Measurements from ENCODE around the gene LHPP.

Gene LHPP

GRCh38 chr10:124576526-124577420 lies 115.2 kb downstream of the LHPP start:
- H3K9ac ChIP-seq (ENCODE audit: low read length): no peak overlapping the region
- no peak overlapping the region for H3K4ac ChIP-seq (ENCODE audit: low read depth in 1 of 2, low read length in 2 of 2)
- H2BK12ac ChIP-seq (ENCODE audit: low read length in 2 of 2): no peak overlapping the region
- no peak for DNase-seq
- no peaks in the 10 kb centered on the region for H3K4me1 ChIP-seq (ENCODE audit: control insufficient read depth, insufficient read depth, low read depth, low read length)
- H2AK5ac ChIP-seq (ENCODE audit: low read length, severe bottlenecking): no peak overlapping the region
- H3K18ac ChIP-seq (ENCODE audit: low read depth in 1 of 2, low read length in 2 of 2): no peak overlapping the region
- no peak overlapping the region for H4K8ac ChIP-seq (ENCODE audit: low read length)
- H3K9me3 ChIP-seq (ENCODE audit: control insufficient read depth, low read length): peaks cover 3% of the 10 kb centered on the region
- H3K79me1 ChIP-seq (replicated peaks; ENCODE audit: low read length, poor library complexity, severe bottlenecking): no peaks in the 10 kb centered on the region
- no peak overlapping the region for H3K27ac ChIP-seq (ENCODE audit: low read length, poor library complexity, severe bottlenecking)
- no peak overlapping the region for H3K4me3 ChIP-seq (ENCODE audit: insufficient read depth in 1 of 2, low read depth in 1 of 2, low read length in 2 of 2)
- H2BK15ac ChIP-seq (ENCODE audit: low read depth, poor library complexity, severe bottlenecking): no peak overlapping the region
- WGBS: 88% methylated on average over 18 of the region's 20 CpGs
- H2BK5ac ChIP-seq (ENCODE audit: low read depth, low read length, poor library complexity, severe bottlenecking): no peak overlapping the region
- no peak overlapping the region for H2BK120ac ChIP-seq (ENCODE audit: low read depth, low read length)
- peaks cover 26 to 31% of the 10 kb centered on the region in 2 experiments for H3K27me3 ChIP-seq (ENCODE audit: control insufficient read depth in 1 of 2, insufficient read depth in 1 of 2, low read length in 2 of 2)
- H3K23ac ChIP-seq (ENCODE audit: low read length in 2 of 2): peak overlapping the region in 1 of 2 experiments; percentile 41
- H3K36me3 ChIP-seq (ENCODE audit: control insufficient read depth in 1 of 2, insufficient read depth in 2 of 2, low read depth in 1 of 2, low read length in 2 of 2): no peaks in the 10 kb centered on the region
- no peak overlapping the region for H3K4me2 ChIP-seq (ENCODE audit: low read length, poor library complexity, severe bottlenecking)
- H2AFZ ChIP-seq (ENCODE audit: low read depth, low read length): no peak overlapping the region
- H3K14ac ChIP-seq (ENCODE audit: low read length in 2 of 2): peak overlapping the region in 1 of 2 experiments; percentile 18
- no peak overlapping the region for H4K91ac ChIP-seq (ENCODE audit: low read length)

DNA sequence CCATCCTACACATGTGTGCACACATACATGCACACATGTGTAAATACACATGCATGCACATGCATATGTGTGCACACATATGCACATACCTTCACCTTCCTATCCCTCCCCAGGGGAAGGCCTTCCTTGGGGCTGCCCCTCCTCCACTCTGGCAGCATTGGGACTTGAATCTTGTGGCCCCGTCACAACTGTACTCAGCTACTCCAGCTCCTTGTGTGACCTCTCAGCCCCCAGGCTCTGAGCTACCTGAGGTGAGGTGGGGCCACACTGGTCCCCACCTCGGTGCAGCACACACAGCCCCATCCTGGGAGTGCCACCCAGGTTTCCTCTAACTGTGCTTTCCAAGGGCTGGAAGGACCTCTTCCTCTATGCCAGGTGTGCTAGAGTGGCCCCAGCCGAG lies 116.0 kb downstream of the LHPP start:
- no peaks in the 10 kb centered on the region for H3K79me1 ChIP-seq (replicated peaks; ENCODE audit: low read length, poor library complexity, severe bottlenecking)
- H3K4ac ChIP-seq (ENCODE audit: low read depth in 1 of 2, low read length in 2 of 2): no peak overlapping the region
- no peak overlapping the region for H2BK5ac ChIP-seq (ENCODE audit: low read depth, low read length, poor library complexity, severe bottlenecking)
- H3K27ac ChIP-seq (ENCODE audit: low read length, poor library complexity, severe bottlenecking): no peak overlapping the region
- H3K4me1 ChIP-seq (ENCODE audit: control insufficient read depth, insufficient read depth, low read depth, low read length): no peaks in the 10 kb centered on the region
- H3K18ac ChIP-seq (ENCODE audit: low read depth in 1 of 2, low read length in 2 of 2): no peak overlapping the region
- peak overlapping the region in 1 of 2 experiments; percentile 9 for H3K14ac ChIP-seq (ENCODE audit: low read length in 2 of 2)
- no peak overlapping the region for H3K23ac ChIP-seq (ENCODE audit: low read length in 2 of 2)
- no peak overlapping the region for H2AFZ ChIP-seq (ENCODE audit: low read depth, low read length)
- H3K4me3 ChIP-seq (ENCODE audit: insufficient read depth in 1 of 2, low read depth in 1 of 2, low read length in 2 of 2): no peak overlapping the region
- 66% methylated on average over 3 of the region's 3 CpGs for WGBS
- no peak for DNase-seq
- no peak overlapping the region for H4K8ac ChIP-seq (ENCODE audit: low read length)
- peaks cover 3% of the 10 kb centered on the region for H3K9me3 ChIP-seq (ENCODE audit: control insufficient read depth, low read length)
- H2BK120ac ChIP-seq (ENCODE audit: low read depth, low read length): no peak overlapping the region
- H3K9ac ChIP-seq (ENCODE audit: low read length): no peak overlapping the region
- H4K91ac ChIP-seq (ENCODE audit: low read length): no peak overlapping the region
- H3K27me3 ChIP-seq (ENCODE audit: control insufficient read depth in 1 of 2, insufficient read depth in 1 of 2, low read length in 2 of 2): peaks cover 25 to 31% of the 10 kb centered on the region in 2 experiments
- H2AK5ac ChIP-seq (ENCODE audit: low read length, severe bottlenecking): no peak overlapping the region
- H3K4me2 ChIP-seq (ENCODE audit: low read length, poor library complexity, severe bottlenecking): no peak overlapping the region
- H2BK12ac ChIP-seq (ENCODE audit: low read length in 2 of 2): no peak overlapping the region
- H3K36me3 ChIP-seq (ENCODE audit: control insufficient read depth in 1 of 2, insufficient read depth in 2 of 2, low read depth in 1 of 2, low read length in 2 of 2): no peaks in the 10 kb centered on the region
- H2BK15ac ChIP-seq (ENCODE audit: low read depth, poor library complexity, severe bottlenecking): no peak overlapping the region

DNA sequence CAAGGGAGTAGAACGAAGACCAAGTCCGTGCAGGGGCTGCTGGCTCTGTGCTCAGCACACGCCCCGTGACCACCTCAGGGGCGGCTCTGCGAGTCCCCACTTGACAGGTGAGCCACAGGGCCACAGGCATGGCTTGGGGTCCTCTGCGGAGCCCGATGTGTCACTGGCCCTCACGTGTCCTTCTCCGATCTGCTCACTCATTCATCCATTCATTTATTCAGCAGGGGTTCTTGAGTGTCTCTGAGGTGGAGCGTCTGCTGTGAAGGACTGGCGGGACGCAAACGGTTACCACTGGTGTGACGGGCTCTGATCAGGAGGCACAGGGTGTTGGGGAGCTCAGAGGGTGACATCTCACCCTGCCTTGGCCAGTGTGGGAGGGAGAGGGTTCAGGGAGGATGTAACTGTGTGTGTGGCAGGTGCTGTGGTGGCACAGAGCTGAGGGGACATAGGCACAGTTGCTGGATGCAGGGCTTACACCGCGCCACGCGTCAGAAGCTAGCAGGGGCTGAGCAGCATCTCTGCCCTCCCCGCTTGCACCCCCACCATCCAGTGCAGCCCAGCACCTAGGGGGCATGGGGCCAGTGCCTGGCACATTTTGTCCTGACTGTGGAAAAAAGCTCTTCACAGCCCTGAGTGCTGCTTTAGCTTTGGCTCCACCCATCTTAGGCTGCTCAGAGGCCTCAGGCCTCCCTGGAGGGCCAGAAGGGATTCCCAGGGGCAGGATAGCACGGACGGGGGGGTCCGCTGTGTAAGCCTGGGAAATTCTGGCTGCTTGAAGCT lies 116.8 kb downstream of the LHPP start:
- H3K14ac ChIP-seq (ENCODE audit: low read length in 2 of 2): peak overlapping the region in 1 of 2 experiments; percentile 72
- no peak overlapping the region for H3K27ac ChIP-seq (ENCODE audit: low read length, poor library complexity, severe bottlenecking)
- no peaks in the 10 kb centered on the region for H3K36me3 ChIP-seq (ENCODE audit: control insufficient read depth in 1 of 2, insufficient read depth in 2 of 2, low read depth in 1 of 2, low read length in 2 of 2)
- no peak overlapping the region for H2AFZ ChIP-seq (ENCODE audit: low read depth, low read length)
- H2BK12ac ChIP-seq (ENCODE audit: low read length in 2 of 2): no peak overlapping the region
- H3K4ac ChIP-seq (ENCODE audit: low read depth in 1 of 2, low read length in 2 of 2): no peak overlapping the region
- no peak overlapping the region for H4K91ac ChIP-seq (ENCODE audit: low read length)
- no peak overlapping the region for H3K4me2 ChIP-seq (ENCODE audit: low read length, poor library complexity, severe bottlenecking)
- 87% methylated on average over 21 of the region's 23 CpGs for WGBS
- H3K23ac ChIP-seq (ENCODE audit: low read length in 2 of 2): no peak overlapping the region
- no peaks in the 10 kb centered on the region for H3K79me1 ChIP-seq (replicated peaks; ENCODE audit: low read length, poor library complexity, severe bottlenecking)
- H2BK5ac ChIP-seq (ENCODE audit: low read depth, low read length, poor library complexity, severe bottlenecking): no peak overlapping the region
- no peak overlapping the region for H3K9ac ChIP-seq (ENCODE audit: low read length)
- no peak overlapping the region for H2BK120ac ChIP-seq (ENCODE audit: low read depth, low read length)
- DNase-seq: no peak
- no peak overlapping the region for H3K4me3 ChIP-seq (ENCODE audit: insufficient read depth in 1 of 2, low read depth in 1 of 2, low read length in 2 of 2)
- no peak overlapping the region for H2AK5ac ChIP-seq (ENCODE audit: low read length, severe bottlenecking)
- H4K8ac ChIP-seq (ENCODE audit: low read length): no peak overlapping the region
- H3K9me3 ChIP-seq (ENCODE audit: control insufficient read depth, low read length): peaks cover 3% of the 10 kb centered on the region
- H3K4me1 ChIP-seq (ENCODE audit: control insufficient read depth, insufficient read depth, low read depth, low read length): no peaks in the 10 kb centered on the region
- peaks cover 25 to 31% of the 10 kb centered on the region in 2 experiments for H3K27me3 ChIP-seq (ENCODE audit: control insufficient read depth in 1 of 2, insufficient read depth in 1 of 2, low read length in 2 of 2)
- no peak overlapping the region for H3K18ac ChIP-seq (ENCODE audit: low read depth in 1 of 2, low read length in 2 of 2)
- H2BK15ac ChIP-seq (ENCODE audit: low read depth, poor library complexity, severe bottlenecking): no peak overlapping the region

DNA sequence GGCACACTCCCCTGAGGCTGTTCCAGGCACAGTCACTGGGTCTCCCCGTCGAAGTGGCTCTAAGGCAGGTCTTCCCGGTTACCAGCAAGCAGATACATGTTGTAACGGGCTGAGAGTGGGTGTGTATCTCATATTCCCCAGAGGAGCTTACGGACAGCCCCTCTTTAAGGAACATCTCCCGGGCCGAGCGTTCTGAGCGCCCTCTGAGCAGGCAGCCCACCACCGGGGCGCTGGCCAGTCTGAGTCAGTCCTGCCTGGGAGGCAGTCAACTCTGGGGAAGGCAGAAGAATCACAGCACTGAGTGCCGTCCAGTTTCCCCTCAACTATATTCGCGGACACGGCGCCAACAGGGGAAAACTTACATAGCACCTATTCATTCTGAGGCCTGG lies 117.4 kb downstream of the LHPP start:
- Histone ChIP-seq H3K27me3 (ENCODE audit: control insufficient read depth in 1 of 2, insufficient read depth in 1 of 2, low read length in 2 of 2) (peaks cover 25 to 28% of the 10 kb centered on the region in 2 experiments), H4K91ac (ENCODE audit: low read length) (no peak overlapping the region), H3K9me3 (ENCODE audit: control insufficient read depth, low read length) (peaks cover 3% of the 10 kb centered on the region), H3K18ac (ENCODE audit: low read depth in 1 of 2, low read length in 2 of 2) (no peak overlapping the region), H3K9ac (ENCODE audit: low read length) (no peak overlapping the region), H3K23ac (ENCODE audit: low read length in 2 of 2) (no peak overlapping the region), H3K36me3 (ENCODE audit: control insufficient read depth in 1 of 2, insufficient read depth in 2 of 2, low read depth in 1 of 2, low read length in 2 of 2) (no peaks in the 10 kb centered on the region), H3K4ac (ENCODE audit: low read depth in 1 of 2, low read length in 2 of 2) (no peak overlapping the region), H3K4me3 (ENCODE audit: insufficient read depth in 1 of 2, low read depth in 1 of 2, low read length in 2 of 2) (no peak overlapping the region), H3K14ac (ENCODE audit: low read length in 2 of 2) (no peak overlapping the region), H2AK5ac (ENCODE audit: low read length, severe bottlenecking) (no peak overlapping the region), H3K4me1 (ENCODE audit: control insufficient read depth, insufficient read depth, low read depth, low read length) (no peaks in the 10 kb centered on the region), H3K4me2 (ENCODE audit: low read length, poor library complexity, severe bottlenecking) (no peak overlapping the region), H2BK12ac (ENCODE audit: low read length in 2 of 2) (no peak overlapping the region), H2BK15ac (ENCODE audit: low read depth, poor library complexity, severe bottlenecking) (no peak overlapping the region), H4K8ac (ENCODE audit: low read length) (no peak overlapping the region), H2BK120ac (ENCODE audit: low read depth, low read length) (no peak overlapping the region), H2AFZ (ENCODE audit: low read depth, low read length) (no peak overlapping the region), H2BK5ac (ENCODE audit: low read depth, low read length, poor library complexity, severe bottlenecking) (no peak overlapping the region), H3K79me1 (replicated peaks; ENCODE audit: low read length, poor library complexity, severe bottlenecking) (no peaks in the 10 kb centered on the region), H3K27ac (ENCODE audit: low read length, poor library complexity, severe bottlenecking) (no peak overlapping the region)
- 84% methylated on average over 16 of the region's 16 CpGs for WGBS
- no peak for DNase-seq
